Suprapubic skin (tissue), 4 donors: ENCODE data around the gene CRX. TPM values are rescaled to one million over a fixed set of nuclear protein-coding genes. Genes with fewer than 3 reads are reported as not detected.
A peak's percentile ranks its signal among the peaks of the same experiment; 100 is the strongest.
"Not testable (repeated sequence)": the region's sequence is repeated elsewhere in the genome, so short reads cannot be mapped to it uniquely, and the experiment has no call there.

Experiments
- DNase-seq, 2 donors: peaks; one replicate each; pipeline ENCODE4 v3.0.0-alpha.2; 2019; ENCODE audit warnings: low spot score in 2 of 2
- H3K27ac ChIP-seq: fragments of 200-600 bp; sonication (generic); one replicate; pipeline ENCODE4 v1.5.1; 2019
- H3K27me3 ChIP-seq: fragments of 200-600 bp; sonication (generic); one replicate; pipeline ENCODE4 v1.5.1; 2019
- H3K36me3 ChIP-seq: fragments of 200-600 bp; sonication (generic); one replicate; pipeline ENCODE4 v1.5.1; 2019
- H3K4me1 ChIP-seq: fragments of 200-600 bp; sonication (generic); one replicate; pipeline ENCODE4 v1.5.1; 2019
- H3K4me3 ChIP-seq: fragments of 200-600 bp; sonication (generic); one replicate; pipeline ENCODE4 v1.5.1; 2019; ENCODE audit warnings: mild to moderate bottlenecking
- H3K9me3 ChIP-seq: fragments of 200-600 bp; sonication (generic); one replicate; pipeline ENCODE4 v1.5.1; 2019
- CTCF ChIP-seq, 2 donors: fragments of 200-600 bp in 1 of 2; fragments of 450-650 bp in 1 of 2; sonication (generic) in 1 of 2; IDR thresholded peaks; one replicate each; pipeline ENCODE4 v1.5.1; 2016 to 2019; ENCODE audit warnings: antibody characterized with exemption in 2 of 2, mild to moderate bottlenecking in 1 of 2, moderate library complexity in 1 of 2
- EP300 ChIP-seq: sonication (generic); formaldehyde crosslinking; IDR thresholded peaks from one replicate; pipeline ENCODE4 v1.6.1; 2017; ENCODE audit warnings: antibody characterized with exemption
- POLR2A ChIP-seq, 2 donors: fragments of 450-650 bp; IDR thresholded peaks; one replicate each; pipeline ENCODE4 v1.6.1; 2017; ENCODE audit warnings: antibody characterized with exemption in 2 of 2, mild to moderate bottlenecking in 2 of 2, moderate library complexity in 2 of 2
- POLR2AphosphoS5 ChIP-seq, 3 donors: sonication (generic); formaldehyde crosslinking; IDR thresholded peaks; one replicate each; pipeline ENCODE4 v1.6.1; 2017; ENCODE audit warnings: antibody characterized with exemption in 3 of 3
- WGBS: methylation state at CpG from one replicate; pipeline ENCODE4 v1.1.5; 2018; 5-methylcytosine and 5-hydroxymethylcytosine counted together
- total RNA-seq, 4 donors: library from RNA; depleted of rRNA; stranded (reverse); fragments of >200 nt; gene quantifications; one replicate each; pipeline ENCODE4 v1.1.0, GENCODE V29; 2016

The CRX gene
- total RNA-seq, 4 donors from 2014 or later: not detected

DNA sequence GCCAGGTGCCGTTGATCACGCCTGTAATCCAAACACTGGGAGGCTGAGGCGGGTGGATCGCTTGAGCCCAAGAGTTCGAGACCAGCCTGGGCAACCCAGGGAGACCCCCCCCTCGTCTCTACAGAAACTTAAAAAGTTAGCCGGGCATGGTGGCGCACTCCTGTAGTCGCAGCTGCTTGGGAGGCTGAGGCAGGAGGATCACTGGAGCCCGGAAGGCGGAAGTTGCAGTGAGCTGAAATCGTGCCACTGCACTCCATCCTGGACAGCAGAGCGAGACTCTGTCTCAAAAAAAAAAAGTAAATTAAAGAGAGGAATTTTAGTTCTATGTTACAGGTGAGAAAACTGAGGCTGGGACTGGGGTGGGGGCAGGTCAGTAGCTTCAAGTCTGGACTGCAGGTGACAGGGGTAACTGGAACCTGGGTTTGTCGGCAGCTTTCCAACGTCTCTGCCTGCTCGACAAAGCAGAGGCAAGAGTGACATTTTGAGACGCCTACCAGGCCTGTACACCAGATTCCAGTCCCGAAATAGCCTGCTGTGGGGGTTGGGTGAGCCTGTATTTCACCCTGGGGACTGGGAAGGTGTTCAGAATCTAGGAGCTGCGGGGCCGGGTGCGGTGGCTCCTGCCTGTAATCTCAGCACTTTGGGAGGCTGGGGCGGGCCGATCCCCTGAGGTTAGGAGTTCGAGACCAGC, 42.1 kb upstream of the CRX start:
- Histone ChIP-seq H3K27ac (peak overlapping the region; percentile 97), H3K9me3 (no peaks in the 10 kb centered on the region), H3K27me3 (no peaks in the 10 kb centered on the region), H3K4me1 (peaks cover 58% of the 10 kb centered on the region), H3K36me3 (peaks cover 36% of the 10 kb centered on the region), H3K4me3 (peak overlapping the region; percentile 87)
- WGBS: 31% methylated on average over 24 of the region's 24 CpGs
- no peak for DNase-seq
- no peak for TF ChIP-seq CTCF (IDR thresholded peaks at IDR 0.05)
- TF ChIP-seq POLR2AphosphoS5 (IDR thresholded peaks at IDR 0.05): no peak
- TF ChIP-seq EP300: no peak
- TF ChIP-seq POLR2A (IDR thresholded peaks at IDR 0.05): no peak

DNA sequence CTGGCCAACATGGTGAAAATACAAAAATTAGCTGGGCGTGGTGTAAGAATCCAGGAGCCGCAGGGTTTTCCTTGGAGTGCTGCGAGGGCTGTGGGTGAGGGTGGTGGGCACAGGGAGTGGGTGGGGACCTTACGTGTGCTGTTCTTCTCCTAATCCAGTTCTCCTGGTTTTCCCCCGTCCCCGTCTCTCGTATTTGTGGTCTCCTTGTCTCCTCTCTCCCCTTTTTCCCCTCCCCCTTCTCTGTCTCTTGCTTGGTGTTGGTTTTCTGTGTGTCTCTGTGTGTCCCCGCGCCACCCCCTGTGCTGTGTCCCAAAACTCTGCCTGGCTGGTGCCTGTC, 41.6 kb upstream of the CRX start:
- Histone ChIP-seq H3K27me3 (no peaks in the 10 kb centered on the region), H3K36me3 (peaks cover 41% of the 10 kb centered on the region), H3K4me3 (peak overlapping the region; percentile 87), H3K9me3 (no peaks in the 10 kb centered on the region), H3K4me1 (peaks cover 58% of the 10 kb centered on the region), H3K27ac (peak overlapping the region; percentile 97)
- TF ChIP-seq POLR2AphosphoS5 (IDR thresholded peaks at IDR 0.05) (no peak), POLR2A (IDR thresholded peaks at IDR 0.05) (no peak), CTCF (IDR thresholded peaks at IDR 0.05) (no peak), EP300 (no peak)
- no peak for DNase-seq
- 43% methylated on average over 9 of the region's 9 CpGs for WGBS

- 33% methylated on average over 9 of the region's 9 CpGs for WGBS
- DNase-seq: no peak
- H3K4me1 ChIP-seq: peaks cover 52% of the 10 kb centered on the region
Measured at GRCh38 chr19:47781590-47782262, 40.0 kb upstream of the CRX start.

GRCh38 chr19:47786566-47786965, 35.2 kb upstream of the CRX start:
- Histone ChIP-seq H3K36me3 (peaks cover 48% of the 10 kb centered on the region), H3K9me3 (no peaks in the 10 kb centered on the region), H3K27ac (no peak overlapping the region), H3K4me1 (peaks cover 16% of the 10 kb centered on the region), H3K27me3 (no peaks in the 10 kb centered on the region), H3K4me3 (no peak overlapping the region)
- no peak for DNase-seq
- no peak for TF ChIP-seq CTCF (IDR thresholded peaks at IDR 0.05)
- TF ChIP-seq POLR2AphosphoS5 (IDR thresholded peaks at IDR 0.05): no peak
- TF ChIP-seq POLR2A (IDR thresholded peaks at IDR 0.05): no peak
- TF ChIP-seq EP300: no peak
- 95% methylated on average over 7 of the region's 7 CpGs for WGBS

More at GRCh38 chr19:47781590-47782262, 40.0 kb upstream of the CRX start:
- H3K4me3 ChIP-seq: no peak overlapping the region
- no peak overlapping the region for H3K27ac ChIP-seq
- TF ChIP-seq CTCF (IDR thresholded peaks at IDR 0.05) (no peak), EP300 (no peak), POLR2A (IDR thresholded peaks at IDR 0.05) (no peak), POLR2AphosphoS5 (IDR thresholded peaks at IDR 0.05) (no peak)
- no peaks in the 10 kb centered on the region for H3K27me3 ChIP-seq
- no peaks in the 10 kb centered on the region for H3K9me3 ChIP-seq
- H3K36me3 ChIP-seq: peaks cover 56% of the 10 kb centered on the region

- peaks cover 45% of the 10 kb centered on the region for H3K36me3 ChIP-seq
Measured at GRCh38 chr19:47787307-47787706, 34.4 kb upstream of the CRX start.

DNA sequence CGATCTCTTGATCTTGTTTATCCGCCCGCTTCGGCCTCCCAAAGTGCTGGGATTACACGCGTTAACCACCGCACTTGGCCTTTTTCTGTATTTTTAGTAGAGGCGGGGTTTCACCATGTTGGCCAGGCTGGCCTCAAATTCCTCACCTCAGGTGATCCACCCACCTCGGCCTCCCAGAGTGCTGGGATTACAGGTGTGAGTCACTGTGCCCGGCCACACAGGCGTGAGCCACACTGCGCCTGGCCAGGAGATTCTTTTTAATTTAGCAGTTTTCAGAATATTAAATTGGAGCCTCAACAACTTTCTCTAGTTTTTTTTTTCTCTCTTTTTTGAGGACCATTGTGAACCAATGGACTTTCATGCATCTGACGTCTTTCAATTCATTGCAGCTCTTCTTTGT, 31.9 kb upstream of the CRX start:
- H3K4me1 ChIP-seq, H3K27me3 ChIP-seq, H3K27ac ChIP-seq, H3K4me3 ChIP-seq, H3K9me3 ChIP-seq, DNase-seq: not testable (repeated sequence)
- 86% methylated on average over 13 of the region's 13 CpGs for WGBS
- peaks cover 20% of the 10 kb centered on the region for H3K36me3 ChIP-seq

More at GRCh38 chr19:47787307-47787706, 34.4 kb upstream of the CRX start:
- H3K4me3 ChIP-seq, H3K27ac ChIP-seq, H3K4me1 ChIP-seq, DNase-seq, H3K27me3 ChIP-seq, H3K9me3 ChIP-seq: not testable (repeated sequence)
- 80% methylated on average over 10 of the region's 10 CpGs for WGBS
